GM12878 (cell line): Measurements from ENCODE around the gene NOTCH3. TPM values are rescaled to one million over a fixed set of nuclear protein-coding genes. Genes with fewer than 3 reads are reported as not detected.

Experiments
- ATAC-seq: fragments of 200-7000 bp; cut with Tn5 transposase; 3 replicates; pipeline ENCODE4 v1.9.1; 2020; ENCODE audit warnings: mild to moderate bottlenecking, moderate library complexity
- BruUV-seq: library from RNA; stranded (reverse); fragments of 400-500 nt; replicated peaks from 2 replicates; lab custom pipeline; 2021; lab: Mats Ljungman, UMichigan
- CTCF ChIA-PET: fragments of 300-600 bp; sonication (Branson Sonifier 250); formaldehyde crosslinking; extraction: SDS; loops from one replicate; lab custom pipeline; 2021; ENCODE audit warnings: inconsistent platforms; lab: Yijun Ruan, JAX
- POLR2A ChIA-PET: fragments of 350-600 bp; formaldehyde crosslinking; extraction: SDS; loops from one replicate; lab custom pipeline; 2021; ENCODE audit warnings: inconsistent platforms; lab: Charles Lee
- RAD21 ChIA-PET: fragments of 300-600 bp; sonication (Branson Sonifier 250); formaldehyde crosslinking; loops from one replicate; lab custom pipeline; 2023; ENCODE audit warnings: antibody characterized with exemption; ENCODE audit not compliant: unreplicated experiment; lab: Charles Lee
- SMC1A ChIA-PET: fragments of 300-600 bp; sonication (Branson Sonifier 250); formaldehyde crosslinking; loops from one replicate; lab custom pipeline; 2023; ENCODE audit not compliant: unreplicated experiment, uncharacterized antibody; lab: Charles Lee
- DNase-seq: peaks from one replicate; pipeline ENCODE4 v3.0.0-alpha.2; 2011; ENCODE audit warnings: low read depth, low spot score
- FAIRE-seq: peaks from 3 replicates; lab custom pipeline; 2011; peaks lifted over from hg19 to GRCh38; lab: Jason Lieb, UNC
- H2AFZ ChIP-seq: 2 replicates; pipeline ENCODE4 v1.6.0; 2011; ENCODE audit warnings: low read depth, low read length, control low read depth; ENCODE audit not compliant: control insufficient read depth
- H3K27ac ChIP-seq: 2 replicates; pipeline ENCODE4 v1.5.1; 2011; ENCODE audit warnings: control low read depth; ENCODE audit not compliant: control insufficient read depth, insufficient read depth
- H3K27me3 ChIP-seq, 2 experiments: replicated peaks in 1 of 2; 2 replicates each; pipeline versions ENCODE4 v1.6.0 to v1.6.1; 2011; ENCODE audit warnings: low read length in 1 of 2; ENCODE audit not compliant: control insufficient read depth in 2 of 2, insufficient read depth in 2 of 2
- H3K36me3 ChIP-seq, 2 experiments: 2 replicates each; pipeline ENCODE4 v1.5.1; 2011; ENCODE audit warnings: low read length in 1 of 2; ENCODE audit not compliant: control insufficient read depth in 2 of 2, insufficient read depth in 2 of 2
- H3K4me1 ChIP-seq: 2 replicates; pipeline ENCODE4 v1.6.1; 2011; ENCODE audit warnings: mild to moderate bottlenecking, low read length, moderate library complexity, mixed read lengths; ENCODE audit not compliant: control insufficient read depth, insufficient read depth
- H3K4me2 ChIP-seq: 2 replicates; pipeline ENCODE4 v1.6.0; 2011; ENCODE audit warnings: control low read depth; ENCODE audit not compliant: control insufficient read depth, insufficient read depth
- H3K4me3 ChIP-seq: fragments of 200-600 bp; sonication (generic); 2 replicates; pipeline ENCODE4 v1.5.1; 2016
- H3K79me2 ChIP-seq: 2 replicates; pipeline ENCODE4 v1.6.0; 2011; ENCODE audit warnings: low read length; ENCODE audit not compliant: control insufficient read depth, insufficient read depth
- H3K9ac ChIP-seq: 2 replicates; pipeline ENCODE4 v1.8.0; 2011; ENCODE audit warnings: low read length, control low read depth, mixed read lengths; ENCODE audit not compliant: control insufficient read depth, insufficient read depth
- H3K9me3 ChIP-seq: replicated peaks from 3 replicates; pipeline ENCODE4 v1.5.1; 2011; ENCODE audit warnings: mild to moderate bottlenecking, low read length; ENCODE audit not compliant: control insufficient read depth, insufficient read depth
- H4K20me1 ChIP-seq: 2 replicates; pipeline ENCODE4 v1.6.0; 2011; ENCODE audit not compliant: control insufficient read depth, insufficient read depth
- DPF2 ChIP-seq: fragments of 450-650 bp; IDR thresholded peaks from 2 replicates; pipeline ENCODE4 v1.6.1; 2017; ENCODE audit warnings: mild to moderate bottlenecking
- HSF1 ChIP-seq: fragments of 150-350 bp; IDR thresholded peaks from 2 replicates; pipeline ENCODE4 v1.6.1; 2014; ENCODE audit warnings: mild to moderate bottlenecking, low read depth, low read length
- NFYB ChIP-seq: IDR thresholded peaks from 2 replicates; pipeline ENCODE4 v1.6.1; 2011; ENCODE audit warnings: low read depth, mild to moderate bottlenecking, low read length, improper control_type of control experiment, moderate library complexity; ENCODE audit not compliant: insufficient read depth
- RAD51 ChIP-seq: fragments of 450-650 bp; IDR thresholded peaks from 2 replicates; pipeline ENCODE4 v1.6.1; 2016; ENCODE audit warnings: moderate library complexity, mild to moderate bottlenecking, inconsistent platforms
- SRF ChIP-seq, 2 experiments: IDR thresholded peaks; 2 replicates each; pipeline ENCODE4 v1.6.1; 2011; ENCODE audit warnings: low read depth in 2 of 2, low read length in 2 of 2, mild to moderate bottlenecking in 1 of 2, moderate library complexity in 1 of 2
- WGBS: methylation state at CpG from one replicate; pipeline ENCODE4 v1.1.6; 2016; ENCODE audit warnings: low lambda C conversion rate; ENCODE audit not compliant: insufficient replicate concordance, insufficient coverage; ENCODE audit errors: missing lambda C conversion rate; 5-methylcytosine and 5-hydroxymethylcytosine counted together
- in situ Hi-C: fragments of 300-500 bp; cut with MboI; formaldehyde crosslinking; loops from 9 replicates; pipeline ENCODE4 v1.14.3; 2018; ENCODE audit warnings: mixed read lengths
- intact Hi-C: fragments of 100-400 bp; cut with micrococcal nuclease; formaldehyde crosslinking; loops from one replicate; pipeline ENCODE4 v1.14.2; 2022; ENCODE audit not compliant: unreplicated experiment
- polyA plus RNA-seq, 11 experiments: library from polyadenylated mRNA; depleted of rRNA in 4 of 11; unstranded in 6 of 11; stranded (reverse) in 5 of 11; fragments of >200 nt; fragmentation: Nextera tagmentation in 4 of 11; fragmentation: Illumina TruSeq in 1 of 11; extraction: Ambion mirVana in 4 of 11; extraction: Trizol in 1 of 11; gene quantifications; 1 replicate in 1 of 11; 2 replicates in 10 of 11; pipeline versions ENCODE4 v1.2.1 to v1.2.3, GENCODE V29; 2011 to 2016; ENCODE audit warnings: inconsistent platforms in 2 of 11, missing spikeins in 2 of 11, low read depth in 1 of 11
- total RNA-seq, 4 experiments: library from RNA; depleted of rRNA in 3 of 4; stranded (reverse); fragments of >200 nt in 3 of 4; fragmentation: Illumina TruSeq in 1 of 4; extraction: Trizol in 1 of 4; gene quantifications; 2 replicates each; pipeline versions ENCODE4 v1.2.1 to v1.2.3, GENCODE V29; 2013 to 2021

NOTCH3 gene
- total and polyA plus RNA-seq, 10 of the 15 experiments (the other 5 are each of a cell fraction or from before 2014, with no cell fraction given): 0.01 to 0.42 (median 0.10) TPM; not detected in 5

- peaks cover 54 to 60% of the 10 kb centered on the region in 2 experiments; a peak in 3 of 4 replicates for H3K36me3 ChIP-seq
- no peaks in the 10 kb centered on the region for H3K4me1 ChIP-seq
- SMC1A ChIA-PET: no interaction called here
- in situ Hi-C loops: no loop called here
- H3K79me2 ChIP-seq: no peaks in the 10 kb centered on the region
- H3K27me3 ChIP-seq: no peaks in the 10 kb centered on the region
- no peak overlapping the region for H3K4me3 ChIP-seq
- BruUV-seq: no TSS peak
- intact Hi-C loops: no loop called here
- no peak overlapping the region for H3K27ac ChIP-seq
- H3K9ac ChIP-seq: no peak overlapping the region
- H3K9me3 ChIP-seq: no peaks in the 10 kb centered on the region
- CTCF ChIA-PET: interaction anchor here (1.4 kb wide), 1 partner anchor 169 kb away, joined by 5 read pairs; the partner anchor contains the start of gene AKAP8L
- no peak overlapping the region for H2AFZ ChIP-seq
- TF ChIP-seq SRF (IDR thresholded peaks at IDR 0.05; ENCODE audit: low read depth in 2 of 2, low read length in 2 of 2): no peak
- TF ChIP-seq DPF2: no peak
- TF ChIP-seq NFYB: no peak
- no peak for TF ChIP-seq RAD51
- no peak for TF ChIP-seq HSF1
- H3K4me2 ChIP-seq: no peak overlapping the region
- ATAC-seq (no peak), DNase-seq (no peak), FAIRE-seq (no peak)
- peaks cover 9% of the 10 kb centered on the region for H4K20me1 ChIP-seq
- POLR2A ChIA-PET: no interaction called here
- 94% methylated on average over 1 of the region's 1 CpG for WGBS
- RAD21 ChIA-PET: no interaction called here
Measured at GRCh38 chr19:15250640-15250993, 49.8 kb upstream of the NOTCH3 start.
